Measurements from ENCODE around the gene SUGT1. TPM values are rescaled to one million over a fixed set of nuclear protein-coding genes. Genes with fewer than 3 reads are reported as not detected.

The SUGT1 gene
- total RNA-seq, 1 donor from 2014 or later = 56.8 TPM

DNA sequence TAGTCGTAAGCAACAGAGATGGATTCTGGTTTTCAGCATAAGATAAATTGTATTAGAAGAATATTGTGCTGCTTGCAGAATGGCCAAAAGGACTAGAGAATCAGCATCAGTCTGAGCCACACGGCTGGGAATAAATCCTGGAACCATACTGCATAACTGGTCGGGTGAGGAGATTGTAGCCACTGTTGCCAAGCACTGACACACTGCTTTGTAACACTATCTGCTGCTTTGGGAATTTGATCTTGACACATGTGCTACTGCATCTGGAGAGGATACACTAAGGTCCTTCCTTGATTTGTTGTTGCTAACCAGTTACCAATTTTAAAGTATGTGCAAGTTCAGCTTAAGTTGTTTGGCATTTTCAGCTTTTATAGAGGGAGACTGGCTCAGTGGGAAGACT is 8.5 kb upstream of the SUGT1 start:
- Mint-ChIP-seq H3K4me1 (ENCODE audit: unreplicated experiment) (no peaks in the 10 kb centered on the region), H3K9me3 (no peaks in the 10 kb centered on the region), H3K36me3 (peaks cover 24% of the 10 kb centered on the region), H3K27me3 (no peaks in the 10 kb centered on the region), H3K27ac (no peak overlapping the region), H3K4me3 (no peak overlapping the region)
- TF ChIP-seq, protein P1, sequence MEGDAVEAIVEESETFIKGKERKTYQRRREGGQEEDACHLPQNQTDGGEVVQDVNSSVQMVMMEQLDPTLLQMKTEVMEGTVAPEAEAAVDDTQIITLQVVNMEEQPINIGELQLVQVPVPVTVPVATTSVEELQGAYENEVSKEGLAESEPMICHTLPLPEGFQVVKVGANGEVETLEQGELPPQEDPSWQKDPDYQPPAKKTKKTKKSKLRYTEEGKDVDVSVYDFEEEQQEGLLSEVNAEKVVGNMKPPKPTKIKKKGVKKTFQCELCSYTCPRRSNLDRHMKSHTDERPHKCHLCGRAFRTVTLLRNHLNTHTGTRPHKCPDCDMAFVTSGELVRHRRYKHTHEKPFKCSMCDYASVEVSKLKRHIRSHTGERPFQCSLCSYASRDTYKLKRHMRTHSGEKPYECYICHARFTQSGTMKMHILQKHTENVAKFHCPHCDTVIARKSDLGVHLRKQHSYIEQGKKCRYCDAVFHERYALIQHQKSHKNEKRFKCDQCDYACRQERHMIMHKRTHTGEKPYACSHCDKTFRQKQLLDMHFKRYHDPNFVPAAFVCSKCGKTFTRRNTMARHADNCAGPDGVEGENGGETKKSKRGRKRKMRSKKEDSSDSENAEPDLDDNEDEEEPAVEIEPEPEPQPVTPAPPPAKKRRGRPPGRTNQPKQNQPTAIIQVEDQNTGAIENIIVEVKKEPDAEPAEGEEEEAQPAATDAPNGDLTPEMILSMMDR (conservative IDR thresholded peaks at IDR 0.05) = no peak
- no peak for DNase-seq (ENCODE audit: extremely low spot score, unreplicated experiment)

DNA sequence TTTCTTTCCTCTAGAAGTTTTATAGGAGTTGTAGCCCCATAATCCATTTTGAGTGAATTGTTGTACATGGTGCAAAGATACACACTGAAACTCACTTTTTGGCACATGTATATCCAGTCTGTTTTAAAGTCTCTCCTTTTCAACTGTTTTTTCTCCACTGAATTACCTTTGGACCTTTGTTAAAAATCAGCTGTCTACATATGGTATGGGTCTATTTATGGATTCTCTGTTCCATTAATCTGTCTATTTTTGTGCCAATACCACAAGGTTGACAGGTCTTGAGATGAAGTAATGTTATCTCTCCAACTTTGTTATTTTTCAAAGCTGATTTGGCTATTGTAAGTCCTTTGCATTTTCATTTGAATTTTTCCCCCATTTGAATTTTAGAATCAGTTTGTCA is 5.7 kb upstream of the SUGT1 start:
- Mint-ChIP-seq H3K27me3 (no peaks in the 10 kb centered on the region), H3K4me1 (ENCODE audit: unreplicated experiment) (peaks cover 14% of the 10 kb centered on the region), H3K36me3 (peaks cover 22% of the 10 kb centered on the region), H3K9me3 (no peaks in the 10 kb centered on the region), H3K27ac (no peak overlapping the region), H3K4me3 (no peak overlapping the region)
- TF ChIP-seq, protein P1 (conservative IDR thresholded peaks at IDR 0.05) = no peak
- DNase-seq (ENCODE audit: extremely low spot score, unreplicated experiment) = no peak

DNA sequence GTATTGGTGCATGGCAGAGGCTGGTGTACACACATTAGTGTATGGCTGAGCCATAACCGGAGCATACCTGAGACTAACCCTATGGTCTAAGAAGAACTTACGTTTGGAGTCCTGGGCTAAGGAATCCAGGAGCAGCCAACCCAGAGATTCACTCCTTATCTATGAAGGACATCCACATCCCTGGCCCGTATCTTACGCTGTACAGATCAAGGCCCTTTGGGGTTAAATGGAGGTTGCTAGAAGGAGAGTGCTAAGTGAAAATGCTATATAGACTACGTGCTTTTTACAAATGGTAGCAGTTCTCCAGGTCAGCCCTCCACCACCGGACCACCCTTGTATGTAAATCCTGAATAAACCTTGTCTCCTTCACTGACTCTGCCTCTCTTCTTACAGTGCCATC is 1.9 kb upstream of the SUGT1 start:
- H3K9me3 Mint-ChIP-seq = no peaks in the 10 kb centered on the region
- peaks cover 14% of the 10 kb centered on the region for H3K36me3 Mint-ChIP-seq
- H3K27me3 Mint-ChIP-seq = no peaks in the 10 kb centered on the region
- H3K27ac Mint-ChIP-seq = no peak overlapping the region
- TF ChIP-seq, protein P1 (conservative IDR thresholded peaks at IDR 0.05) = no peak
- H3K4me3 Mint-ChIP-seq = no peak overlapping the region
- H3K4me1 Mint-ChIP-seq (ENCODE audit: unreplicated experiment) = peaks cover 20% of the 10 kb centered on the region
- DNase-seq (ENCODE audit: extremely low spot score, unreplicated experiment) = no peak

DNA sequence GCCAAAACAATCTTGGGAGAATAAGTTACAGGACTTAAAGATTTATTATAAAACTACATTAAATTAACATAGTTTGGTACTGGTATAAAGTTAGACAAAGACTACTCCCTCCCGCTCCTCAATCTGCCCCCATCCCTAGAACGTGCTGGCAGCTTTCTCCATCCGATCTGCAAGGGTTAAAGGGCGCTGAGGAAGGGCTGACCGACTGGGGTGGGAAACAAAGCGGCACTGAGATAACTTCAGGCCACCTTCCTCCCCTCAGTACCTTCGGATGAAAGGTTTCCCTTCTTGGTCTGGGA is 790 bp upstream of the SUGT1 start:
- no peak for DNase-seq (ENCODE audit: extremely low spot score, unreplicated experiment)
- Mint-ChIP-seq H3K9me3 (no peaks in the 10 kb centered on the region), H3K27ac (no peak overlapping the region), H3K36me3 (peaks cover 14% of the 10 kb centered on the region), H3K4me1 (ENCODE audit: unreplicated experiment) (peaks cover 20% of the 10 kb centered on the region), H3K27me3 (no peaks in the 10 kb centered on the region), H3K4me3 (no peak overlapping the region)
- TF ChIP-seq, protein P1 (conservative IDR thresholded peaks at IDR 0.05) = no peak

DNA sequence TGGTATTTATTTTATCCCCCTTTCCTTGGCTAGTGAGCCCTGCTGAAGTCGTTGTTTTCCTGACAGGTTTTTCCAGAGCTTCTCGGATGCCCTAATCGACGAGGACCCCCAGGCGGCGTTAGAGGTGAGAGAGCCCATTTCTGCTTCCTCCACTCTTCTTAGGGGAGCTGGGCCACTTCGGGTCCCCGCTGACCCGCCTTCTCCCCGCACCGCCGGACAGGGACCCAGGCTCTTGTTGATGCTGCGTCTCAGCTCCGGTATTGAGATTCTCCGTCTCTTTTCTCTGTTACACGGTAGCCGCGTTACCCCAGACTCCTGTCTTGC is 306 bp downstream of the SUGT1 start:
- Mint-ChIP-seq H3K4me3 (no peak overlapping the region), H3K9me3 (no peaks in the 10 kb centered on the region), H3K36me3 (peaks cover 14% of the 10 kb centered on the region), H3K4me1 (ENCODE audit: unreplicated experiment) (peaks cover 20% of the 10 kb centered on the region), H3K27ac (no peak overlapping the region), H3K27me3 (no peaks in the 10 kb centered on the region)
- no peak for DNase-seq (ENCODE audit: extremely low spot score, unreplicated experiment)
- TF ChIP-seq, protein P1 (conservative IDR thresholded peaks at IDR 0.05) = peak; percentile 48

DNA sequence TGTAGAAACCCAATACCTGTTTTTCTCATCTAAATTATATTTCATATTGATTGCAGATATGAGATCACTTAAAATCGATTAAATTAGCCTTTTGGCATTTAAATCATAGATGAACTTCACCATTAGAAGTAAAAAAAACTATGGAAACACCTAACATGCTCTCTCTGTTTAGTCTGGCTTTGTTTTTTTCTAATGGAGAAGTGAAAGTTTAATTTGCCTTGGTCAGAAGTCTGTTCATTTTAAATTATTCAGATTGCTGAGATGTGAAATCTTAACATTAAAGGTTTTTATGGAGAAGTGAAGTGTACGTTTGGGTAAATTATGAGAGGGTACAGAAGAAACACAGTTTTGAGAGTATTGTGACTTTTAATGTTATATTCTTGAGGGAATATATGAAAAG is 6.7 kb downstream of the SUGT1 start:
- Mint-ChIP-seq H3K27me3 (no peaks in the 10 kb centered on the region), H3K27ac (no peak overlapping the region), H3K4me3 (no peak overlapping the region), H3K9me3 (no peaks in the 10 kb centered on the region), H3K36me3 (peaks cover 8% of the 10 kb centered on the region), H3K4me1 (ENCODE audit: unreplicated experiment) (peaks cover 4% of the 10 kb centered on the region)
- TF ChIP-seq, protein P1 (conservative IDR thresholded peaks at IDR 0.05) = no peak
- no peak for DNase-seq (ENCODE audit: extremely low spot score, unreplicated experiment)
